NCI-H2196 (cell line): ENCODE results near the gene CFAP410.

Experiments used
- DNase-seq: peaks from one replicate; lab custom pipeline; 2025; ENCODE audit not compliant: unreplicated experiment; lab: John Stamatoyannopoulos, UW

CFAP410 gene

GRCh38 chr21:44318489-44319285 is 20.5 kb downstream of the CFAP410 start:
- DNase-seq = no peak

- no peak for DNase-seq
These were observed 21.3 kb downstream of the CFAP410 start for GRCh38 chr21:44317871-44318270.

- no peak for DNase-seq
These were observed 21.9 kb downstream of the CFAP410 start for GRCh38 chr21:44317241-44317782.

- no peak for DNase-seq
These were observed 22.8 kb downstream of the CFAP410 start for GRCh38 chr21:44316277-44316900.

- no peak for DNase-seq
These were observed 23.4 kb downstream of the CFAP410 start for GRCh38 chr21:44315691-44316203.

- DNase-seq = no peak
These were observed 24.6 kb downstream of the CFAP410 start for GRCh38 chr21:44314561-44314960.

- no peak for DNase-seq
These were observed 25.1 kb downstream of the CFAP410 start for GRCh38 chr21:44314128-44314527.

- no peak for DNase-seq
These were observed 25.7 kb downstream of the CFAP410 start for GRCh38 chr21:44313451-44313850.

- no peak for DNase-seq
These were observed 26.5 kb downstream of the CFAP410 start for GRCh38 chr21:44312716-44313115.

GRCh38 chr21:44312089-44312488 is 27.1 kb downstream of the CFAP410 start:
- no peak for DNase-seq

- no peak for DNase-seq
These were observed 28.3 kb downstream of the CFAP410 start for GRCh38 chr21:44310628-44311507.

GRCh38 chr21:44306936-44307704 is 32.1 kb downstream of the CFAP410 start:
- DNase-seq = no peak

- no peak for DNase-seq
These were observed 33.5 kb downstream of the CFAP410 start for GRCh38 chr21:44305691-44306090.

- peak; percentile 42 for DNase-seq
These were observed 34.3 kb downstream of the CFAP410 start for GRCh38 chr21:44304877-44305293.

- DNase-seq = no peak
These were observed 35.1 kb downstream of the CFAP410 start for GRCh38 chr21:44304011-44304616.

- DNase-seq = no peak
These were observed 35.7 kb downstream of the CFAP410 start for GRCh38 chr21:44303490-44303981.

GRCh38 chr21:44302573-44303401 is 36.4 kb downstream of the CFAP410 start:
- peak; percentile 26 for DNase-seq

GRCh38 chr21:44301961-44302406 is 37.2 kb downstream of the CFAP410 start:
- DNase-seq = peak; percentile 48

GRCh38 chr21:44301141-44301540 is 38.0 kb downstream of the CFAP410 start:
- no peak for DNase-seq
